ENCODE measurements around the gene ZNF625. TPM values are rescaled to one million over a fixed set of nuclear protein-coding genes. Genes with fewer than 3 reads are reported as not detected.

The ZNF625 gene
- total and polyA plus RNA-seq, 4 donors: 1.0 to 17.6 (median 4.3) TPM

GRCh38 chr19:12137221-12137940 is 19.2 kb downstream of the ZNF625 start:
- H3K9me3 ChIP-seq (ENCODE audit: control insufficient read depth in 4 of 4, insufficient read depth in 3 of 4, low read length in 3 of 4): peaks cover 4 to 18% (median 12%) of the 10 kb centered on the region in 4 donors
- ATAC-seq (ENCODE audit: insufficient read depth, low FRiP score): no peak
- DNase-seq: no peak
- TF ChIP-seq CTCF (IDR thresholded peaks at IDR 0.05; ENCODE audit: control extremely low read depth, extremely low read depth): no peak
- no peak overlapping the region for H3K4me3 ChIP-seq
- no peak overlapping the region for H3K9ac ChIP-seq (ENCODE audit: insufficient read depth in 1 of 2, low read length in 2 of 2)
- WGBS, 2 donors: 78 to 80% methylated on average over 6 to 7 of the region's 7 CpGs
- peaks cover 21 to 53% (median 34%) of the 10 kb centered on the region in 4 donors for H3K36me3 ChIP-seq (ENCODE audit: control insufficient read depth in 4 of 4, insufficient read depth in 4 of 4, low read length in 4 of 4)
- H3K4me1 ChIP-seq (ENCODE audit: control insufficient read depth in 5 of 5, insufficient read depth in 5 of 5, low read length in 5 of 5): peaks cover 3 to 21% (median 5%) of the 10 kb centered on the region in 5 donors
- H3K27me3 ChIP-seq (ENCODE audit: control insufficient read depth in 3 of 3, insufficient read depth in 3 of 3, low read length in 2 of 3): no peaks in the 10 kb centered on the region
- H3K27ac ChIP-seq (ENCODE audit: low read depth in 1 of 2, low read length in 1 of 2): no peak overlapping the region

GRCh38 chr19:12133069-12133468 is 23.5 kb downstream of the ZNF625 start:
- DNase-seq (no peak), ATAC-seq (ENCODE audit: insufficient read depth, low FRiP score) (no peak)
- WGBS, 2 donors: 97% methylated on average over 3 of the region's 3 CpGs
- no peak overlapping the region for H3K27ac ChIP-seq (ENCODE audit: low read depth in 1 of 2, low read length in 1 of 2)
- no peak overlapping the region for H3K4me3 ChIP-seq
- peaks cover 0 to 2% (median 0%) of the 10 kb centered on the region in 5 donors for H3K4me1 ChIP-seq (ENCODE audit: control insufficient read depth in 5 of 5, insufficient read depth in 5 of 5, low read length in 5 of 5)
- peaks cover 22 to 56% (median 40%) of the 10 kb centered on the region in 4 donors for H3K36me3 ChIP-seq (ENCODE audit: control insufficient read depth in 4 of 4, insufficient read depth in 4 of 4, low read length in 4 of 4)
- no peak for TF ChIP-seq CTCF (IDR thresholded peaks at IDR 0.05; ENCODE audit: control extremely low read depth, extremely low read depth)
- peaks cover 4 to 31% (median 15%) of the 10 kb centered on the region in 4 donors for H3K9me3 ChIP-seq (ENCODE audit: control insufficient read depth in 4 of 4, insufficient read depth in 3 of 4, low read length in 3 of 4)
- no peak overlapping the region for H3K9ac ChIP-seq (ENCODE audit: insufficient read depth in 1 of 2, low read length in 2 of 2)
- H3K27me3 ChIP-seq (ENCODE audit: control insufficient read depth in 3 of 3, insufficient read depth in 3 of 3, low read length in 2 of 3): no peaks in the 10 kb centered on the region

GRCh38 chr19:12126707-12127106 is 29.8 kb downstream of the ZNF625 start:
- ATAC-seq (ENCODE audit: insufficient read depth, low FRiP score) (no peak), DNase-seq (peak in 1 of 3 donors; percentile 11)
- peaks cover 0 to 7% (median under 1%) of the 10 kb centered on the region in 4 donors for H3K9me3 ChIP-seq (ENCODE audit: control insufficient read depth in 4 of 4, insufficient read depth in 3 of 4, low read length in 3 of 4)
- no peaks in the 10 kb centered on the region for H3K27me3 ChIP-seq (ENCODE audit: control insufficient read depth in 3 of 3, insufficient read depth in 3 of 3, low read length in 2 of 3)
- H3K36me3 ChIP-seq (ENCODE audit: control insufficient read depth in 4 of 4, insufficient read depth in 4 of 4, low read length in 4 of 4): peaks cover 0 to 3% (median under 1%) of the 10 kb centered on the region in 4 donors
- no peak overlapping the region for H3K27ac ChIP-seq (ENCODE audit: low read depth in 1 of 2, low read length in 1 of 2)
- no peak overlapping the region for H3K9ac ChIP-seq (ENCODE audit: insufficient read depth in 1 of 2, low read length in 2 of 2)
- no peak for TF ChIP-seq CTCF (IDR thresholded peaks at IDR 0.05; ENCODE audit: control extremely low read depth, extremely low read depth)
- H3K4me1 ChIP-seq (ENCODE audit: control insufficient read depth in 5 of 5, insufficient read depth in 5 of 5, low read length in 5 of 5): no peaks in the 10 kb centered on the region
- 23 to 35% methylated on average over 2 of the region's 2 CpGs for WGBS, 2 donors
- no peak overlapping the region for H3K4me3 ChIP-seq
